Astrocyte (in vitro differentiated cells and primary cell): Measurements from ENCODE around the gene RHD.

Experiments used
- CTCF ChIP-seq: IDR thresholded peaks from 2 replicates; pipeline ENCODE4 v1.5.1; 2011; ENCODE audit warnings: low read depth, mild to moderate bottlenecking, inconsistent platforms, low read length, moderate library complexity; ENCODE audit not compliant: insufficient read depth
- EZH2 ChIP-seq: IDR thresholded peaks from 2 replicates; pipeline ENCODE4 v1.6.1; 2012; ENCODE audit warnings: mild to moderate bottlenecking, low read length, inconsistent platforms; ENCODE audit not compliant: insufficient read depth

- no peak for TF ChIP-seq CTCF
- TF ChIP-seq EZH2 = no peak
These were observed 71.6 kb downstream of the RHD start for GRCh38 chr1:25343872-25344271.
